Glutamatergic neuron (in vitro differentiated cells): ENCODE measurements around the gene DLG1. TPM values are rescaled to one million over a fixed set of nuclear protein-coding genes. Genes with fewer than 3 reads are reported as not detected.

ENCODE experiments used
- DNase-seq: peaks from one replicate; pipeline ENCODE4 v3.0.0; 2022
- H3K27ac Mint-ChIP-seq: one replicate; pipeline ENCODE4 v1.8.0; 2020; ENCODE audit warnings: mild to moderate bottlenecking, mixed read lengths, inconsistent platforms; ENCODE audit not compliant: unreplicated experiment
- H3K27me3 Mint-ChIP-seq: one replicate; pipeline ENCODE4 v1.8.0; 2020; ENCODE audit warnings: mild to moderate bottlenecking, moderate library complexity, mixed read lengths, inconsistent platforms; ENCODE audit not compliant: unreplicated experiment
- H3K36me3 Mint-ChIP-seq: one replicate; pipeline ENCODE4 v1.8.0; 2020; ENCODE audit warnings: mild to moderate bottlenecking, mixed read lengths, inconsistent platforms; ENCODE audit not compliant: unreplicated experiment
- H3K4me1 Mint-ChIP-seq: one replicate; pipeline ENCODE4 v1.8.0; 2020; ENCODE audit warnings: mild to moderate bottlenecking, low read depth, mixed read lengths, inconsistent platforms; ENCODE audit not compliant: unreplicated experiment
- H3K4me3 Mint-ChIP-seq: one replicate; pipeline ENCODE4 v1.8.0; 2020; ENCODE audit warnings: mild to moderate bottlenecking, mixed read lengths, inconsistent platforms; ENCODE audit not compliant: unreplicated experiment
- H3K9me3 Mint-ChIP-seq: one replicate; pipeline ENCODE4 v1.8.0; 2020; ENCODE audit warnings: mild to moderate bottlenecking, moderate library complexity, mixed read lengths, inconsistent platforms; ENCODE audit not compliant: unreplicated experiment
- total RNA-seq: library from RNA; stranded (reverse); fragmentation: NEBNext Ultra II Directional; extraction: Animal tissue kit (Norgen Biotek cat#: 25700); gene quantifications from one replicate; pipeline ENCODE4 v1.2.1, GENCODE V29; 2021; ENCODE audit not compliant: unreplicated experiment
- TF ChIP-seq, protein P1 (sequence below): fragments of 200-600 bp; sonication (generic); IDR thresholded peaks from one replicate; pipeline ENCODE4 v1.5.0; 2021; ENCODE audit not compliant: partially characterized antibody, unreplicated experiment

The DLG1 gene
- total RNA-seq, 1 donor from 2014 or later, result 66.0 TPM

GRCh38 chr3:197031315-197032285, 266.8 kb downstream of the DLG1 start:
- Mint-ChIP-seq H3K4me3 (no peak overlapping the region), H3K9me3 (peaks cover 8% of the 10 kb centered on the region), H3K27me3 (peaks cover 13% of the 10 kb centered on the region), H3K36me3 (no peaks in the 10 kb centered on the region), H3K27ac (no peak overlapping the region), H3K4me1 (peaks cover 11% of the 10 kb centered on the region)
- no peak for DNase-seq
- TF ChIP-seq, protein P1, sequence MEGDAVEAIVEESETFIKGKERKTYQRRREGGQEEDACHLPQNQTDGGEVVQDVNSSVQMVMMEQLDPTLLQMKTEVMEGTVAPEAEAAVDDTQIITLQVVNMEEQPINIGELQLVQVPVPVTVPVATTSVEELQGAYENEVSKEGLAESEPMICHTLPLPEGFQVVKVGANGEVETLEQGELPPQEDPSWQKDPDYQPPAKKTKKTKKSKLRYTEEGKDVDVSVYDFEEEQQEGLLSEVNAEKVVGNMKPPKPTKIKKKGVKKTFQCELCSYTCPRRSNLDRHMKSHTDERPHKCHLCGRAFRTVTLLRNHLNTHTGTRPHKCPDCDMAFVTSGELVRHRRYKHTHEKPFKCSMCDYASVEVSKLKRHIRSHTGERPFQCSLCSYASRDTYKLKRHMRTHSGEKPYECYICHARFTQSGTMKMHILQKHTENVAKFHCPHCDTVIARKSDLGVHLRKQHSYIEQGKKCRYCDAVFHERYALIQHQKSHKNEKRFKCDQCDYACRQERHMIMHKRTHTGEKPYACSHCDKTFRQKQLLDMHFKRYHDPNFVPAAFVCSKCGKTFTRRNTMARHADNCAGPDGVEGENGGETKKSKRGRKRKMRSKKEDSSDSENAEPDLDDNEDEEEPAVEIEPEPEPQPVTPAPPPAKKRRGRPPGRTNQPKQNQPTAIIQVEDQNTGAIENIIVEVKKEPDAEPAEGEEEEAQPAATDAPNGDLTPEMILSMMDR, result no peak

- Mint-ChIP-seq H3K27ac (no peak overlapping the region), H3K27me3 (peaks cover 16% of the 10 kb centered on the region), H3K36me3 (no peaks in the 10 kb centered on the region), H3K9me3 (peaks cover 11% of the 10 kb centered on the region), H3K4me3 (no peak overlapping the region), H3K4me1 (peaks cover 17% of the 10 kb centered on the region)
- TF ChIP-seq, protein P1, result no peak
- no peak for DNase-seq
These were observed 267.8 kb downstream of the DLG1 start for GRCh38 chr3:197030379-197031314.

GRCh38 chr3:197029511-197030167, 268.8 kb downstream of the DLG1 start, which contains the start of gene MELTF:
TSS of gene MELTF (minus strand) at chr3:197029817. CDS start at chr3:197029702, 115 bp downstream.
- Mint-ChIP-seq H3K4me1 (peaks cover 25% of the 10 kb centered on the region), H3K4me3 (peak within 1 kb of the TSS; percentile 68), H3K27ac (no peak within 1 kb of the TSS), H3K27me3 (peaks cover 22% of the 10 kb centered on the region), H3K36me3 (no peaks in the 10 kb centered on the region), H3K9me3 (peaks cover 11% of the 10 kb centered on the region)
- DNase-seq, result peak; percentile 86
- TF ChIP-seq, protein P1, result peak; percentile 93

DNA sequence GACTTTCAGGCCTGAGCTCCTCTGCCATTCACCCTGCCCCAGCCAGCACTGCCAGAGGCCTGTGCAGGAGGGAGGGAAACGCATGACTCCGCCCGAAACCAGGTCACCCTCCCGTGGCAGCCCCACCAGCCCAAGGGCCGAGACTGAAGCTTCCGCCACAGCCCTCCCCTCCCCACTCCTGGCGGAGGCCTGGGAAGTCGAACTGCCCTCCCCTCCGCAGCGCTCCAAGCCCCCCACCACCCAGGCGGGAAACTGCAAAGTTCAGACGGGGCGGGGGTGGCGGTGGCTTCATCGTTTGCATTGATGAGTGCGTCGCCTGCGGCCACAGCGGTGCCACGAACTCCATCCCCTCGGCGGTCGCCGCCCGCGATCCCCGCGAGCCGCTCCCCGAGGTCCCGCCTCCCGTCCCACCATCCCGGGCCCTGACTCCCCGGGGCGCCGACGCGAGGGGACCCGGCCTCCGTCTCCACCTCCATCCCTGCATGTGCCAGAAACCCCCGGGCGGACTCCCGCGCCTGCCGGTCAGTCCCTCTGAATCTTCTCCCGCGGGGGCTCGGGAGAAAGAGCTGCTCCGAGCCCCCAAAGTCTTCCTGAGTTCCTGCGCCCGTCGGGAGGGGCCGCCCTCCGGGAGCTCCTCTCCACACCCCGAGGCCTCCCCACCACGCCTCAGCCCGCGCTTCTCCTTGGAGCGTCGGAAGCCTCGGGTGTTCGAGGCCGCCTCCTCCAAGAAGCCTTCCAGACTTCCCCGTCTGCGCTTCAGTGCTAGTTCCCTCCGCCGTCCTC, 269.5 kb downstream of the DLG1 start:
- DNase-seq, result peak; percentile 27
- Mint-ChIP-seq H3K4me3 (peak overlapping the region; percentile 68), H3K4me1 (peaks cover 29% of the 10 kb centered on the region), H3K27ac (no peak overlapping the region), H3K9me3 (peaks cover 14% of the 10 kb centered on the region), H3K36me3 (no peaks in the 10 kb centered on the region), H3K27me3 (peaks cover 25% of the 10 kb centered on the region)
- TF ChIP-seq, protein P1, result no peak
